ENCODE data around the gene PRDM16. TPM values are rescaled to one million over a fixed set of nuclear protein-coding genes. Genes with fewer than 3 reads are reported as not detected.

PRDM16 gene
- total and polyA plus RNA-seq, 2 of the 4 experiments (the other 2 are of a cell fraction) = 0.02 TPM; not detected in 1

DNA sequence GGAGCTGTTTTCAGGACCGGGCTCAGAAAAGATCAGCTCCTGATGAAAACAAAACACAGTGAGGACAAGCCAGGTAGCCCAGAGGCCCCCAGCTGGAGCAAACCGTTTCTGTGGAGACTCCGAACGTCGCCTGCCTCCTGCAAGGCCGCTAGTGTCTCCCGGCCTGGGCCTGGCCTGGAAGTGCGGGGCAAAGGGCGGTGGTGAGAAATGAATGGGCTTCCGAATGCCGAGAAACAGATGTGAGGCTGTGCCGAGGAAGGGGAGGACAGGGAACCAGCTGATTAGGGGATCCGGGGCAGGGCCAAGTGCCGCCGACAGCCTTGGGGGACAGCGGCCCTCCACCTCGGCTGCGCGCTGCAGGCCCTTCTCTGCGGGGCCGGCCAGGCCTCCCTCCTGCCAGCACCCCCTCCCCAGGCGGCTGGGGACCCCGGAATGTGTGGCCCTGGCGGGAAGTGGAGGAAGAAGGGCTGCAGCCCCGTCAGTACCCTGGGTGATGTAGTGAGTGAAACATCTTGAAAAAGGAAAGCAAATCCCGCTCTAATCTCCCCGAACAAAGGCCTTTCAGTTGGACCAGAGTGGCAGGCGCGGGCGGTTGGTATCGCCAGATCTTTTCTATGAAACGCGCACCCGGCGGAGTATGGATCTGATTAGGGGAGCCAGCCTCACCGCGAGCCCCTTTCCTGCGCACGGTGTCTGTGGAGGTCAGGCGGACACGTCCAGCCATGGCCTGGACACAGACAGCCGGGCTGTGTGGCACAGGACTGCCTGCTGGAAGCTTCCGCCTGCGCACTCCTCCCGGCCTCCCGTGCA lies 52.6 kb downstream of the PRDM16 start:
- Histone ChIP-seq H3K18ac (ENCODE audit: low read depth, low read length) (no peak overlapping the region), H3K9me1 (ENCODE audit: insufficient read depth, low read length) (no peaks in the 10 kb centered on the region), H2BK5ac (ENCODE audit: low read depth, low read length, poor library complexity, severe bottlenecking) (no peak overlapping the region), H3K4me1 (ENCODE audit: control insufficient read depth, insufficient read depth, low read length) (no peaks in the 10 kb centered on the region), H2AK9ac (replicated peaks; ENCODE audit: low read depth, low read length, poor library complexity) (no peak overlapping the region), H3K56ac (ENCODE audit: extremely low read depth, insufficient read depth, low read length) (no peak overlapping the region), H3K14ac (replicated peaks; ENCODE audit: low read depth, low read length) (no peak overlapping the region), H4K20me1 (ENCODE audit: insufficient read depth, low read length) (no peaks in the 10 kb centered on the region), H3K36me3 (ENCODE audit: control insufficient read depth, insufficient read depth, low read length) (no peaks in the 10 kb centered on the region), H3K23ac (ENCODE audit: low read depth, low read length) (no peak overlapping the region), H3K9me3 (ENCODE audit: control insufficient read depth, insufficient read depth, low read length) (peaks cover 32% of the 10 kb centered on the region), H4K91ac (ENCODE audit: insufficient read depth, low read depth, low read length) (no peak overlapping the region), H3K27ac (ENCODE audit: insufficient read depth, low read length) (no peak overlapping the region), H4K8ac (ENCODE audit: low read depth in 2 of 2, low read length in 2 of 2) (no peak overlapping the region), H3K4me2 (ENCODE audit: low read depth, low read length) (no peak overlapping the region), H3K27me3 (ENCODE audit: control insufficient read depth, insufficient read depth, low read length) (no peaks in the 10 kb centered on the region), H4K5ac (ENCODE audit: low read depth, low read length) (no peak overlapping the region), H3K79me1 (ENCODE audit: low read depth in 1 of 2, low read length in 2 of 2) (no peaks in the 10 kb centered on the region), H2AK5ac (ENCODE audit: low read depth, low read length) (no peak overlapping the region), H2BK120ac (ENCODE audit: low read depth, low read length) (no peak overlapping the region), H2BK15ac (ENCODE audit: low read depth, low read length) (no peak overlapping the region), H2BK20ac (ENCODE audit: low read depth, low read length) (no peak overlapping the region), H3K9ac (ENCODE audit: low read depth, low read length) (no peak overlapping the region), H3K4ac (ENCODE audit: low read depth, low read length) (no peak overlapping the region), H2AFZ (replicated peaks; ENCODE audit: low read length, poor library complexity) (no peak overlapping the region), H3K4me3 (ENCODE audit: insufficient read depth, low read depth, low read length) (no peak overlapping the region)
- TF ChIP-seq MAFK (IDR thresholded peaks at IDR 0.05; ENCODE audit: low read depth, low read length) = no peak
- no peak for TF ChIP-seq BHLHE40 (IDR thresholded peaks at IDR 0.05; ENCODE audit: low read depth, low read length)
- no peak for TF ChIP-seq MAZ (IDR thresholded peaks at IDR 0.05; ENCODE audit: borderline replicate concordance, low read depth, low read length)
- TF ChIP-seq, protein P1, sequence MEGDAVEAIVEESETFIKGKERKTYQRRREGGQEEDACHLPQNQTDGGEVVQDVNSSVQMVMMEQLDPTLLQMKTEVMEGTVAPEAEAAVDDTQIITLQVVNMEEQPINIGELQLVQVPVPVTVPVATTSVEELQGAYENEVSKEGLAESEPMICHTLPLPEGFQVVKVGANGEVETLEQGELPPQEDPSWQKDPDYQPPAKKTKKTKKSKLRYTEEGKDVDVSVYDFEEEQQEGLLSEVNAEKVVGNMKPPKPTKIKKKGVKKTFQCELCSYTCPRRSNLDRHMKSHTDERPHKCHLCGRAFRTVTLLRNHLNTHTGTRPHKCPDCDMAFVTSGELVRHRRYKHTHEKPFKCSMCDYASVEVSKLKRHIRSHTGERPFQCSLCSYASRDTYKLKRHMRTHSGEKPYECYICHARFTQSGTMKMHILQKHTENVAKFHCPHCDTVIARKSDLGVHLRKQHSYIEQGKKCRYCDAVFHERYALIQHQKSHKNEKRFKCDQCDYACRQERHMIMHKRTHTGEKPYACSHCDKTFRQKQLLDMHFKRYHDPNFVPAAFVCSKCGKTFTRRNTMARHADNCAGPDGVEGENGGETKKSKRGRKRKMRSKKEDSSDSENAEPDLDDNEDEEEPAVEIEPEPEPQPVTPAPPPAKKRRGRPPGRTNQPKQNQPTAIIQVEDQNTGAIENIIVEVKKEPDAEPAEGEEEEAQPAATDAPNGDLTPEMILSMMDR (conservative IDR thresholded peaks at IDR 0.05; ENCODE audit: low read depth, low read length) = no peak
- no peak for TF ChIP-seq CHD1 (IDR thresholded peaks at IDR 0.05; ENCODE audit: low read depth, low read length)
- TF ChIP-seq FOS (IDR thresholded peaks at IDR 0.05; ENCODE audit: low read depth, low read length) = no peak
- no peak for TF ChIP-seq SMC3 (IDR thresholded peaks at IDR 0.05; ENCODE audit: low read depth, low read length)
- no peak for TF ChIP-seq RAD21 (IDR thresholded peaks at IDR 0.05; ENCODE audit: low read length)
- no peak for TF ChIP-seq RFX5 (IDR thresholded peaks at IDR 0.05; ENCODE audit: low read depth, low read length)
- no peak for TF ChIP-seq POLR2A (IDR thresholded peaks at IDR 0.05; ENCODE audit: low read depth, low read length)
- TF ChIP-seq, protein P2, sequence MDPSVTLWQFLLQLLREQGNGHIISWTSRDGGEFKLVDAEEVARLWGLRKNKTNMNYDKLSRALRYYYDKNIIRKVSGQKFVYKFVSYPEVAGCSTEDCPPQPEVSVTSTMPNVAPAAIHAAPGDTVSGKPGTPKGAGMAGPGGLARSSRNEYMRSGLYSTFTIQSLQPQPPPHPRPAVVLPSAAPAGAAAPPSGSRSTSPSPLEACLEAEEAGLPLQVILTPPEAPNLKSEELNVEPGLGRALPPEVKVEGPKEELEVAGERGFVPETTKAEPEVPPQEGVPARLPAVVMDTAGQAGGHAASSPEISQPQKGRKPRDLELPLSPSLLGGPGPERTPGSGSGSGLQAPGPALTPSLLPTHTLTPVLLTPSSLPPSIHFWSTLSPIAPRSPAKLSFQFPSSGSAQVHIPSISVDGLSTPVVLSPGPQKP (IDR thresholded peaks at IDR 0.05; ENCODE audit: borderline replicate concordance, low read depth, low read length) = no peak
- TF ChIP-seq MXI1 (IDR thresholded peaks at IDR 0.05; ENCODE audit: borderline replicate concordance, low read depth, low read length) = no peak
- no peak for TF ChIP-seq CEBPB (IDR thresholded peaks at IDR 0.05; ENCODE audit: low read depth, low read length)
- TF ChIP-seq, protein P3, sequence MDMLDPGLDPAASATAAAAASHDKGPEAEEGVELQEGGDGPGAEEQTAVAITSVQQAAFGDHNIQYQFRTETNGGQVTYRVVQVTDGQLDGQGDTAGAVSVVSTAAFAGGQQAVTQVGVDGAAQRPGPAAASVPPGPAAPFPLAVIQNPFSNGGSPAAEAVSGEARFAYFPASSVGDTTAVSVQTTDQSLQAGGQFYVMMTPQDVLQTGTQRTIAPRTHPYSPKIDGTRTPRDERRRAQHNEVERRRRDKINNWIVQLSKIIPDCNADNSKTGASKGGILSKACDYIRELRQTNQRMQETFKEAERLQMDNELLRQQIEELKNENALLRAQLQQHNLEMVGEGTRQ (IDR thresholded peaks at IDR 0.05; ENCODE audit: low read depth, low read length) = no peak
- no peak for TF ChIP-seq RCOR1 (IDR thresholded peaks at IDR 0.05; ENCODE audit: insufficient replicate concordance, low read length)
- dilution Hi-C loops (cut with HindIII; ENCODE audit: low sequenced_read_pairs, unreplicated experiment) = no loop called here
- in situ Hi-C loops (cut with MboI; ENCODE audit: low sequenced_read_pairs) = no loop called here
- ATAC-seq (ENCODE audit: low read depth) (no peak), DNase-seq (no peak)
- 79% methylated on average over 17 of the region's 46 CpGs; no CpG with 5 or more reads in 1 of the 2 experiments for WGBS, 2 experiments (ENCODE audit: extremely low coverage in 2 of 2, insufficient read length in 1 of 2)
- ChIA-PET POLR2A (ENCODE audit: unreplicated experiment) (no interaction called here), CTCF (no interaction called here)
- intact Hi-C loops (cut with micrococcal nuclease) = no loop called here
- BruUV-seq (replicated peaks) = no TSS peak
